ENCODE results near the gene OGDHL.
"Not testable (repeated sequence)": the region's sequence is repeated elsewhere in the genome, so short reads cannot be mapped to it uniquely, and the experiment has no call there.

OGDHL gene

GRCh38 chr10:49758249-49758930 is 3.7 kb downstream of the OGDHL start:
- no peak for DNase-seq

- DNase-seq: no peak
Observed at GRCh38 chr10:49756641-49757040, 5.5 kb downstream of the OGDHL start.

- DNase-seq: no peak
Observed at GRCh38 chr10:49756031-49756430, 6.1 kb downstream of the OGDHL start.

GRCh38 chr10:49754951-49755350 is 7.2 kb downstream of the OGDHL start:
- DNase-seq: not testable (repeated sequence)

GRCh38 chr10:49752584-49752983 is 9.5 kb downstream of the OGDHL start:
- no peak for DNase-seq

GRCh38 chr10:49751636-49752510 is 10.2 kb downstream of the OGDHL start:
- no peak for DNase-seq

- no peak for DNase-seq
Observed at GRCh38 chr10:49751216-49751615, 10.9 kb downstream of the OGDHL start.

GRCh38 chr10:49750546-49750945 is 11.6 kb downstream of the OGDHL start:
- no peak for DNase-seq

- DNase-seq: no peak
Observed at GRCh38 chr10:49749556-49750491, 12.3 kb downstream of the OGDHL start.

GRCh38 chr10:49749144-49749543 is 13.0 kb downstream of the OGDHL start:
- DNase-seq: no peak

- DNase-seq: no peak
Observed at GRCh38 chr10:49748006-49748405, 14.1 kb downstream of the OGDHL start.

GRCh38 chr10:49747303-49747646 is 14.8 kb downstream of the OGDHL start:
- no peak for DNase-seq

- no peak for DNase-seq
Observed at GRCh38 chr10:49746626-49747302, 15.4 kb downstream of the OGDHL start.

- no peak for DNase-seq
Observed at GRCh38 chr10:49745756-49746155, 16.4 kb downstream of the OGDHL start.

- DNase-seq: no peak
Observed at GRCh38 chr10:49744924-49745605, 17.1 kb downstream of the OGDHL start.

GRCh38 chr10:49744091-49744685 is 17.9 kb downstream of the OGDHL start:
- DNase-seq: no peak

GRCh38 chr10:49743464-49744075 is 18.6 kb downstream of the OGDHL start:
- no peak for DNase-seq

GRCh38 chr10:49742683-49743463 is 19.2 kb downstream of the OGDHL start:
- DNase-seq: no peak

GRCh38 chr10:49741108-49741995 is 20.8 kb downstream of the OGDHL start:
- DNase-seq: no peak
